ENCODE measurements around the gene KRTAP12-3.
"Not testable (repeated sequence)": the region's sequence is repeated elsewhere in the genome, so short reads cannot be mapped to it uniquely, and the experiment has no call there.

The KRTAP12-3 gene

DNA sequence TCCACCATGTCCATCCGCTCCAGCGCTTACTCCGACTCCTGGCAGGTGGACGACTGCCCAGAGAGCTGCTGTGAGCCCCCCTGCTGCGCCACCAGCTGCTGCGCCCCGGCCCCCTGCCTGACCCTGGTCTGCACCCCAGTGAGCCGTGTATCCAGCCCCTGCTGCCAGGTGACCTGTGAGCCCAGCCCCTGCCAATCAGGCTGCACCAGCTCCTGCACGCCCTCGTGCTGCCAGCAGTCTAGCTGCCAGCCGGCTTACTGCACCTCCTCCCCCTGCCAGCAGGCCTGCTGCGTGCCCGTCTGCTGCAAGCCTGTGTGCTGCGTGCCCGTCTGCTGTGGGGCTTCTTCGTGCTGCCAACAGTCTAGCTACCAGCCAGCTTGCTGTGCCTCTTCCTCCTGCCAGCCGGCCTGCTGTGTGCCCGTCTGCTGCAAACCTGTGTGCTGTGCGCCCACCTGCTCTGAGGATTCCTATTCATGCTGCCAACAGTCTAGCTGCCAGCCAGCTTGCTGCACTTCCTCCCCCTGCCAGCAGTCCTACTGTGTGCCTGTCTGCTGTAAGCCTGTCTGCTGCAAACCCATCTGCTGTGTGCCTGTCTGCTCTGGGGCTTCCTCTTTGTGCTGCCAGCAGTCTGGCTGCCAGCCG is 30.4 kb upstream of the KRTAP12-3 start:
- DNase-seq (ENCODE audit: low spot score) = not testable (repeated sequence)

DNA sequence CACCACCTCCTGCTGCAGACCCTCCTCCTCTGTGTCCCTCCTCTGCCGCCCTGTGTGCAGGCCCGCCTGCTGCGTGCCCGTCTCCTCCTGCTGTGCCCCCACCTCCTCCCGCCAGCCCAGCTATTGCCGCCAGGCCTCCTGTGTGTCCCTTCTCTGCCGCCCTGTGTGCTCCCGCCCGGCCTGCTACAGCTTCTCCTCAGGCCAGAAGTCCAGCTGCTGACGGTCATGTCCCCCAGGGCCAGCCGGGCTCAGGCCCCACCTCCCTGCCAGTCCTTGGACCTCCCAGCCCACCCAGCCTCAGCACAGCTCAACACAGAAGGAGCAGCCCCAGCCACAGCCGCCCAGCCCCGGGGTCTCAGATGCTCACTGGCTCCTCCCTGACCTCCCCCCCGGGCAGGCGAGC is 29.9 kb upstream of the KRTAP12-3 start:
- not testable (repeated sequence) for DNase-seq (ENCODE audit: low spot score)

DNA sequence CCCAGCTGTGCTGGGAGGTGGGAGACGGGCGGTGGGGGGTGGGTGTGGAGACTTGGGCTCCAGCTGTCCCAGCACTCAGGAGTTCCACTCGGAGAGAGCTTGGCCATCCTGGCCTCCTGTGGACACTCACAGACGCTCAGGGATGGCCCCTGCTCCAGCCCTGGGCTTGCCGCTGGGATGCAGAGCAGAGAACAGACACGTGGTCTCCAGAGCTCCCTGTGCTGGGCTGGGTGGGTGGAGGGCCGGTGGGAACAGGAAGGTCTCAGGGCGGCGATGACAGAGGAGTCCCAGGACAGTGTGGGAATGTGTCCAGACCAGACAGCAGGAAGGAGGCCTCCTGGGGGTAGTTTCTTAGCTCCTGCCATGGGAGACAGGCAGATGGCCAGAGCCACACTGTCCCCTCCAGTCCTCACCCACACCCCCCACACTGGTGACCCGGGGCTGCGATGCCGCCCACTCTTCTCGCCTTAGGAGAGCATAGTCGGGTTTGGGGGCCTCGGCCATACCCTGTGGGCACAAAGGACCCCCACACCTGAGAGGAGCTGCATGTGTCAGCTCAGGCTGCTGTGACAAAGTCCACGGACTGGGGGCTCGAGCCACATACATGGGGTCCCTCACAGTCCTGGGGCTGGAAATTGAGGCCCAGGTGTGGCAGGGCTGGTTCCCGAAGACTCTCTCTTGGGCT is 28.9 kb upstream of the KRTAP12-3 start:
- no peak for DNase-seq (ENCODE audit: low spot score)

DNA sequence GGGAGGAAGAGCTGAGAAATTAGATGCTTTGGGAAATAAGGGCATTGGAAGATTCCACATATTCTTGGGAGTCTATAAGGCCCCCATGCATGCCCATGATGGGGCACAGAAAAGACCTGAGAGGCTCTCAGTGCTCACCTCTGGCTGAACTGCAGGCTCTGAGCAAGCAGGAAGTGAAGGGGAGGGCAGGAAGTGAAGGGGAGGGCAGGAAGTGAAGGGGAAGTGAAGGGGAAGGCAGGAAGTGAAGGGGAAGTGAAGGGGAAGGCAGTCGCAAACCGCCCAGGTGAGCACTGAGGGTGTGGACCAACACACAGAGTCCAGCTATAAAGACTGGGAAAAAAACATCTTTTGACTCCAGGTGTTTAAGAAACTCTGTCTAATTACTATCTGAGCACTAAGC is 27.3 kb upstream of the KRTAP12-3 start:
- DNase-seq (ENCODE audit: low spot score) = no peak

DNA sequence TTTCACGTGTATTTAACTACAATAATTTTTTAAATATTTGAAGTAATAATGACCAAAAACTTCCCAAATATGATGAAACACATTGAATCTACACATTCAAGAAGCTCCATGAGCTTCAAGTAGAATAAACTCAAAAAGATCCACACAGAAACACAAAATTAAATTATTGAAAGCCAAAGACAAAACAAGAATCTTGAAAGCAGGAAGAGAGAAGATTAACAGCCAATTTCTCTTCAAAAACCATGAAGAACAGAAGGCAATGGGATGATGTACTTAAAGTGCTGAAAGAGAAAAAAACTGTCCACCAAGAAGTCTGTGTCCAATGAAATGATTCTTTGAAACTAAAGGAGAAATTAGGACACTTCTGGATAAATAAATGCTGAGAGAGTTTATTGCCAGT is 25.7 kb upstream of the KRTAP12-3 start:
- no peak for DNase-seq (ENCODE audit: low spot score)

DNA sequence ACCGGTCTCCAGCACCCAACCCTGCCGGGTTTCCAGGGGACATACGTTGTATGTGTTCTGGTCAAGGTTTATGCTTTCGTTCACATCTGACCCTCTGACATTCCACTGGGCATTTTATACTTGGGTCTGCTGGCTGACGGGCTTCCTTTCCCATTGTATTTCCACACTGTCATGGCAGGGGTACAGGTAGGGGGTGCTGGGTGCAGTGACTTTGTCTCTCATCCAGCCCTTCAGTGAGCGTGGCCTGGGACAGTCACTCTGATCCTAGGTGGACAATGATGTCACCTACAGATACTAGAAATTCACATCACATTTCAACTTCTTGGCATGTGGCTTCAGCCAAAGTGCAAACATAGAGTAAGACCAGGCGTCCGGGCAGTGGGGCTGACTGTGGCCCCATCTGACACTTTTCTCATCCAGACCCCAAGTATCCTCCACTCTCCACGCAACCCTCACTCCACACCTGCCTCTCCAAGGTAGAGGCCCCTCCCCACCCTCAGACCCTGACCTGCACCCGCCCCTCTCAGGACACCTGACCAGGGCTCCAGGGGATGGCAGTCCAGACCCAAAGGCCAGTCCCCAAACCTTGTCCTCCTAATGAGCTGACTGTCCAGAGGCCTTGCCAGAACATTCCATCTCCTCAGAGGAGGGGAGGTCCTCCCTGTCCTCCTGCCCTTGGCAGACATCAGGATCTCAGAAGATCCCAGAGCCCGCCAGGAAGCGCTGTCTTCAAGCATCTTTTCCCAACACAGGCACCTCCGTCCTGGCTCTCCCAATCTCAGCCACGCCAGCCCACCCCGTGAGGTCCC is 21.3 kb upstream of the KRTAP12-3 start:
- no peak for DNase-seq (ENCODE audit: low spot score)

DNA sequence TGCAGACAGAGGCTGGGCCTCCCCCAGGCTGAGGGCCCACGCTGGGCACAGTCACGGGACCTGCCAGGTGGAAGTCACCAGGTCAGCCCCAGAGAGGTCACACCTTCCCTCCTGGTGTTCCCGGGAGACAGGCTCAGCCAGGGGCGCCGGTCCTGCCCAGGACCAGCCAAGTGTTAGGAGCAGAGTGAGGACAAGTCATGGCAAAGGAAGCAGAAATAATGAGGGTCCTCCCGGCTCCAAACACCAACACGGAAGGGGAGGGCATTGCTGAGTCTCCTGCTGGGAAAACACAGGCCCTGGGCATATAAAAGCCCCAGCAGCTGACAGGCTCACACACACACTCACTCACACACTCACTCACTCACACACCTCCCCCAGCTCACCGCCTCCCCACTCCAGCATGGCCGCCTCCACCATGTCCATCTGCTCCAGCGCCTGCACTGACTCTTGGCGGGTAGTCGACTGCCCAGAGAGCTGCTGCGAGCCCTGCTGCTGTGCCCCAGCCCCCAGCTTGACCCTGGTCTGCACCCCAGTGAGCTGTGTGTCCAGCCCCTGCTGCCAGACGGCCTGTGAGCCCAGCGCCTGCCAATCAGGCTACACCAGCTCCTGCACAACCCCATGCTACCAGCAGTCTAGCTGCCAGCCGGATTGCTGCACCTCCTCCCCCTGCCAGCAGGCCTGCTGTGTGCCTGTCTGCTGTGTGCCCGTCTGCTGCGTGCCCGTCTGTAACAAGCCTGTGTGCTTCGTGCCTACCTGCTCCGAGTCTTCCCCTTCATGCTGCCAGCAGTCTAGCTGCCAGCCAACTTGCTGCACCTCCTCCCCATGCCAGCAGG is 20.5 kb upstream of the KRTAP12-3 start, which contains the start of gene KRTAP10-10:
TSS of gene KRTAP10-10 (plus strand) at position 339 of the 833 bp plus-strand sequence. CDS start at position 401, 62 bp downstream.
- no peak for DNase-seq (ENCODE audit: low spot score)

DNA sequence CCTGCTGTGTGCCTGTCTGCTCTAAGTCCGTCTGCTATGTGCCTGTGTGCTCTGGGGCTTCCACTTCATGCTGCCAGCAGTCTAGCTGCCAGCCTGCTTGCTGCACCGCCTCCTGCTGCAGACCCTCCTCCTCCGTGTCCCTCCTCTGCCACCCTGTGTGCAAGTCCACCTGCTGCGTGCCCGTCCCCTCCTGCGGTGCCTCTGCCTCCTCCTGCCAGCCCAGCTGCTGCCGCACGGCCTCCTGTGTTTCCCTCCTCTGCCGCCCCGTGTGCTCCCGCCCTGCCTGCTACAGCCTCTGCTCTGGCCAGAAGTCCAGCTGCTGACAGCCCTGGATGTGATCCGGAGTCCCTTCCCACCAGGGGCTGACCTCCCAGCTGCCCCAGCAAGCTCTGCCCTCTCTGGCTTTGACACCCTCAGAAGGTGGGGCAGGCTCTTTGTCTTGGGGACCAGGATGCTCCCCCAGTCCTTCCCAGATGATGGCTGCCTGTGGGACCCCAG is 19.8 kb upstream of the KRTAP12-3 start:
- DNase-seq (ENCODE audit: low spot score) = not testable (repeated sequence)

DNA sequence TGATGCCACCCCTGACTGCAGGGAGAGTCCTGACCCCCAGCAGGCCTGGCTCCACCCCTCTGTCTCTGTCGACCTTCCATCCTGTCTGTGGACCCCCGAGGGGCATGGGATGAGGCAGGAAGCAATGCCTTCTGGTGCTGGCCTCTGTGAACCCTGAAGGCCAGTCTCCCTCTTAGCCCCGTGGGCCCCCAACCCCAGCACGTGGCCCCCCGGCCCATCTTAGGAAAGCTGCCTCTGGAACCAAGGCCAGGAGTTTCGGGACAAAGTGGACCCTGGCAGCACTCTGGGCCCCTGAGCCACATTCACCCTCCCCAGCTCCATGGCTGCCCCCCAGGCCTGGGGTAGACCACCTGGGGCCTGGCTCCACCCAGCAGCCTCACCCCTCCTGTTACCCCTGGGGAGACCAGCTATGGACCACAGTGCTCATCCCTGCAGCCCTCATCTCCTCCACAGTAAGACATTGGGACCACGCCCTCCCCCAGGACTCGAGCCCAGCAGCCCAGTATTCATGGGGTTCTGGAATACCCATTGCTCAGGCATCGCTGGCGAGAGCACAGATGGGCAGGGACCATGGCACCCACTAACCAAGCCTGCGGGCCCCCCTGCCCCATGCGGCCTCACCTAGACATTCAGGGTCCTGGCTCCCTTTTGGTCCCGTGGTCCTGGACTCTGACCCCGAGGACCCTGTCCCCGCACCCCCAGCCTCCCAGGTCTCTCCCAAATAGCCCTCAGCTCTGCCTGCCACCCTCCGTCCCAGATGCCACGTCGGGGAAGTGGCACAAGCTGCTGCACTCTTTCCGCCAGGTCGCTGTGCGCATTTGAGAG is 19.0 kb upstream of the KRTAP12-3 start:
- DNase-seq (ENCODE audit: low spot score) = not testable (repeated sequence)

DNA sequence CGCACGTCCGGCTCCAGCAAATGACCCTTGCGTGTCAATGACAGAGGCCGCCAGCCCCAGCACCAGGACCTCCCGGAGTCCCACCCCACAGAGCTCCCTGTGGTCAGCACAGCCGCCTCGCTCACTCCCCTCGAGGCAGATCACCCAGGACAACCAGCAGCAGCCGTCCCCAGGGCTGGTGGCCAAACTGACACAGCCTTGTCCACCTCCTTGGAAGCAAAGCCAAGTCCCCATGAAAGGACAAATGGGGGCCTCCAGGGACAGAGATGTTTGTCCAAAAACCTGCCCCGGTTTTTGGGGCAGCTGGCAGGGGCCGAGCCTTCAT is 18.4 kb upstream of the KRTAP12-3 start:
- no peak for DNase-seq (ENCODE audit: low spot score)

DNA sequence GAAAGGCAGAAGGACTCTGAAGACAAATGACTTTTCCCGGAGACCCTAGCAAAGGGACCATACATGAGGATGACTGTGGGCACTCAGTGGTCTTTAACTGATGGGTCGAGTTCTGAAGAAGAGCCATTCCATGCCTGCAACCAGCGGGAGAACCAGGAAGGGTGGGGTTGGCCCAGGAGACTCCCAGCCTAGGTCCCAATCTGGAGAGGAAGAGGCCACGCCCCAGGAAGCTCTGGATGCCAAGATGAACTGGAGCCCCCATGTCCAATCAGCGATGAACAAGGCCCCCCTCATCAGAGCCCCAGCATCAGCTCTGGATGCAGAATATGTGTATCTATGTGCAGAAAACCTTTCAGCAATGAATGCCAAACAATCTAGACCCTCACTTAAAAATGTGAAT is 17.0 kb upstream of the KRTAP12-3 start:
- no peak for DNase-seq (ENCODE audit: low spot score)

DNA sequence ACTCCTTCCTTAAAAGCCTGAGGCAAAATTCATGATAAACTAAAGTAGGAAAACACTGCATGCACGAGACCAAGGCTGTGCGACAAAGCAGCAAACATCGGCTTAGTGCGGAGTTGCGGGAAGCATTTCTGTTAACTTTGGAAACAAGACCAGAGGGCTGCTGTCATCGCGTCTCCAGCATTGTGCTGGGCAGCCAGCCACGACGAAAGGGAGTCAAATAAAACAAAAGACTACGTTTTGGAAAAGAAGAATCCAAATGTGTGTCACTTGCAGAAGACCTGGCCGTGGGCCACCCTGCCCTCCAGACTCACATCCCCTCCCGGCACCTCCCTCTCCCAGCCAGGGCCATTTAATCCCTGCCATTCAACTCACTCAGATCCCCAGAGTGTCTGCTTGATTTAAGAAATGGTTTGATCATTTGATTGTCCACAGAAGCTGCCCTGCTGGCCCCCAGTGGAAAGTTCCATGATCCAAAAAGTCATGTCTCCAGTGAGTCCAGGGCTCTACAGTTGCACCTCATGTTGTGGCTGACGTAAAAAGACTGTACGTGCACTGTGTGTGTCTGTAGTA is 13.9 kb upstream of the KRTAP12-3 start:
- no peak for DNase-seq (ENCODE audit: low spot score)

DNA sequence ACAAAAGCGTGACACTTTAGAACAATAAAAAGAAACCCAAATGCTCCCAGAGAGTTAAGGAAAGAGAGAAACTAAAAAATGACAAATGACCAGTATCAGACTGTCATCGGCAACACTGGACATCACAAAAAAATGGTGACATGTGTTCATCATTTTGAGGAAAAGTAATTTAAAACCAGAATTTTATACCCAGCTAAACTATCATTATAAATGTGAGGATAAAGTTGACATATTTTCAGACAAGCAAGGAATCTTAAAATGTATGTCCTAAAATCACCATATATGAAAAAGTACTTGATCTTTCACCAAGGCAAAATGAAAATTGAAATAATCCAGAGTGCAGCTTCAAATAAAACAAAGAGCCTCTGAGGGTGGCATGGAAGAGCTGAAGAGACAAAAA is 12.9 kb upstream of the KRTAP12-3 start:
- DNase-seq (ENCODE audit: low spot score) = no peak

DNA sequence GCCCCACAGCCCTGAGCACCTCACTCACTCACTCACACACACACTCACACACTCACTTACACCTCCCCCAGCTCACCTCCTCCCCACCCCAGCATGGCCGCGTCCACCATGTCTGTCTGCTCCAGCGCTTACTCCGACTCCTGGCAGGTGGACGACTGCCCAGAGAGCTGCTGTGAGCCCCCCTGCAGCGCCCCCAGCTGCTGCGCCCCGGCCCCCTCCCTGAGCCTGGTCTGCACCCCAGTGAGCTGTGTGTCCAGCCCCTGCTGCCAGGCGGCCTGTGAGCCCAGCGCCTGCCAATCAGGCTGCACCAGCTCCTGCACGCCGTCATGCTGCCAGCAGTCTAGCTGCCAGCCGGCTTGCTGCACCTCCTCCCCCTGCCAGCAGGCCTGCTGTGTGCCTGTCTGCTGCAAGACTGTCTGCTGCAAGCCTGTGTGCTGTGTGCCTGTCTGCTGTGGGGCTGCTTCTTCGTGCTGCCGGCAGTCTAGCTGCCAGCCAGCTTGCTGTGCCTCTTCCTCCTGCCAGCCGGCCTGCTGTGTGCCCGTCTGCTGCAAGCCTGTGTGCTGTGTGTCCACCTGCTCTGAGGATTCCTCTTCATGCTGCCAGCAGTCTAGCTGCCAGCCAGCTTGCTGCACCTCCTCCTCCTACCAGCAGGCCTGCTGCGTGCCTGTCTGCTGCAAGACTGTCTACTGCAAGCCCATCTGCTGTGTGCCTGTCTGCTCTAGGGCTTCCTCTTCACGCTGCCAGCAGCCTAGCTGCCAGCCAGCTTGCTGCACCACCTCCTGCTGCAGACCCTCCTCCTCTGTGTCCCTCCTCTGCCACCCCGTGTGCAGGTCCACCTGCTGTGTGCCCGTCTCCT is 11.1 kb upstream of the KRTAP12-3 start, which contains the start of gene KRTAP10-11:
TSS of gene KRTAP10-11 (plus strand) at position 49 of the 856 bp plus-strand sequence. CDS start at position 94, 45 bp downstream.
- DNase-seq (ENCODE audit: low spot score) = not testable (repeated sequence)

DNA sequence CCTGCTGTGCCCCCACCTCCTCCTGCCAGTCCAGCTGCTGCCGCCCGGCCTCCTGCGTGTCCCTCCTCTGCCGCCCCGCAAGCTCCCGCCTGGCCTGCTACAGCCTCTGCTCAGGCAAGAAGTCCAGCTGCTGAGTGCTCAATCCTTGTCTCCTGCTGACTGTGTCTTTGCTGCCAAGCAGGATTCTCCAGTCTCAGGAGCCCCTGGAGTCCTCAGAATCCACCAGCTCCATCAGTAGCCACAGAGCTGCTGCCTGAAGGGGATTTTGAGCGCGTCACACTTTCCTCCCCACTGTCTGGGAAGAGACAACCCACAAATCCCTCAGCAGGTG is 10.5 kb upstream of the KRTAP12-3 start:
- DNase-seq (ENCODE audit: low spot score) = no peak

DNA sequence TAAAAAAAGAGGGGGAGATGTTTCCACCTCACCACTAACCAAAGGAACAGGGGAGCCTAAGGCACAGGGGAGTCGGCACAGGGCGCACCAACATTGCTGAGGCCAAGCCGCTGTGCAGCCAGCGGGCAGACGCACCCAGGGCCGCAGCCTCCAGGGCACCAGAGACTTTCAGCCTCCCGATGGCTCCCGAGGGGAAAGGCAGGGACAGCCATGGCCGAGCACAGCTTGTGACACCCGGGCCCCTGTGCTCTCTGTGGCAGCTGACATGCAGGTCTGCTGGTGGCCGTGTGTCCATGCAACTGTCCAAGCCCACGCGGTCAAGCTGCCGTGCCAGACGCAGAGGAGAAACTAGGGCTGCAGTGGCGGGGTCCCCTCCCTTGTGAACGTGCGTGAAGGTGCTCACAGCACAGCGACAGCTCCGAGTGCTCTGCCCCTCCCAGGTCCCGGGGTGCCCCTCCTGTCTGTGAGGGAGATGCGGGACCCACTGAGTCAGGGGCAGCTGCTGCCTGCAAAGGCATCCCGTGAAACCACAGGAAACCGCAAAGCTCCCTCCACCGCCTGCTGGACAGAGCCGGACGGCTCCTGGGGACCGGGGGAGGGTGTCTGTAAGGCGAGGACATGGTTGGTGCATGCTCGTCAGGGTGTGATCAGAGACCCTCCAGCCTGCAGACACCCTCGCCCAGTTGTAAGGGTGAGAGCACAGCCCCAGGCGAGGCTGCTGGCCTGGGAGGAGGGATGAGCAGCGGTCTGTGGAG is 9.0 kb upstream of the KRTAP12-3 start:
- no peak for DNase-seq (ENCODE audit: low spot score)

DNA sequence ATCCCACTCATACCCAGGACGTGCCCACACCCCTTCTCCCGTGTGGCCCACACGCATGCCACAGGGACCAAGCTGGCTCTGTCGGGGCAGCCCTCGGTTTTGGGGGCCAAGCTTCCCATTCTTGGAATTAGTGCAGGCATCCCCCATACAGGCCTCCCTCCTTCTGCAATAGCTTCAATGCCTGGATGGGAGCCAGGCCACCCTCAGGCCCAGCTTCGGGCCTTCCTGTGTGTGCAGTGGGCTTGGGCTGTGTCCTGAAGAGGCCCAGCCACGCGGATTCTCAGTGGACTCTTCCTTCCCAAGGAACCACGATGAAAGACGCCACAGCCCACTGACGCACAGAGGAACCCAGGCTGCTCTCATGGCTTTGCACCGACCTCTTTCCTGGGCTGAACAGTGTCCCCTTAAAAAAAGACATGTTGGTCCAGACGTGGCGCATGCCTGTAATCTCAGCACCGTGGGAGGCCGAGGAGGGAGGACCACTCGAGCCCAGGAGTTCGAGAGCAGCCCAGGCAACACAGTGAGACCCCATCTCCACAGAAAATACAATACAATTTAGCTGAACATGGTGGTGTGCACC is 8.1 kb upstream of the KRTAP12-3 start:
- DNase-seq (ENCODE audit: low spot score) = no peak

DNA sequence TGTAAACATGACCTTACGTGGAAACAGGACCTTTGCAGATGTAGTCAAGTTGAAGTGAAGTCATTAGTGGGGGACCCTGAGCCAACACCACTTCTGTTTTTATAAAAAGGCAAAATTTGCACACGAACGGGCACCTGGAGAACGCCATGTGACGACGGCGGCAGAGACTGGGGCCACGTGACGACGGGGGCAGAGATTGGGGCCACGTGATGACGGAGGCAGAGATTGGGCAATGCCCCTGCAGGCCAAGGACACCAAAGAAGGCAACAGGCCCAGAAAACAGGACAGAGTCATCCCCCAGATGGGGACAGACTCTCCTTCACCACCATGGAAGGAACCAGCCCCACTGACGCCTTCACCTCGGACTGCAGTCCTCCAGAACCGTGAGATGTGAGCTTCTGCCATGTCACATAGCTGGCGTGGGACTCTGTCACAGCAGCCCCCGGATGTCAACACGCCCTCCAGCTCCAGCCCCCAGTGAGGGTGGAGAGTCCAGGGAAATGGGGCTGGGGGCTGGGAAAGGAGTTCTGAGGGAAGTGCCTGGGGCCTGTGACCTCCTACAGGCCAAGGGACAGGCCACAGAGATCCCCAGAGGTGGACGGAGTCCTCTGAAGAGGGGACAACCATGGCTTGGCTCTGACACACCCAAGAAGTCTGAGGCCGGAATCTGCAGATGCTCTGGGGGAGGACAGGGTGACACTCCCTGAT is 7.3 kb upstream of the KRTAP12-3 start:
- no peak for DNase-seq (ENCODE audit: low spot score)

Measured in GM03348 (cell line).